D341Med (cell line): ENCODE data around the gene ZNF784.
A peak's percentile ranks its signal among the peaks of the same experiment; 100 is the strongest.

Experiments used
- DNase-seq: peaks from one replicate; pipeline ENCODE4 v3.0.0; 2012; ENCODE audit warnings: low spot score

ZNF784 gene

GRCh38 chr19:55624109-55625003 lies at the start of gene ZNF784:
Gene ZNF784, minus strand, starts transcription at chr19:55624566. Its CDS starts 5 bp downstream, at chr19:55624561.
- peak; percentile 97 for DNase-seq

- no peak for DNase-seq
Observed at GRCh38 chr19:55673889-55674288, 49.5 kb upstream of the ZNF784 start.

GRCh38 chr19:55673465-55673864 lies 49.1 kb upstream of the ZNF784 start:
- no peak for DNase-seq

- DNase-seq, result no peak
Observed at GRCh38 chr19:55672418-55672817, 48.1 kb upstream of the ZNF784 start.

- no peak for DNase-seq
Observed at GRCh38 chr19:55671054-55671378, 46.6 kb upstream of the ZNF784 start.

- no peak for DNase-seq
Observed at GRCh38 chr19:55670280-55671053, 46.1 kb upstream of the ZNF784 start.

- DNase-seq, result no peak
Observed at GRCh38 chr19:55669418-55670279, 45.3 kb upstream of the ZNF784 start.

- DNase-seq, result no peak
Observed at GRCh38 chr19:55668603-55669348, 44.4 kb upstream of the ZNF784 start.

GRCh38 chr19:55667958-55668357 lies 43.6 kb upstream of the ZNF784 start:
- DNase-seq, result no peak

GRCh38 chr19:55667511-55667910 lies 43.1 kb upstream of the ZNF784 start:
- no peak for DNase-seq

- DNase-seq, result no peak
Observed at GRCh38 chr19:55667006-55667381, 42.6 kb upstream of the ZNF784 start.

- no peak for DNase-seq
Observed at GRCh38 chr19:55666343-55667005, 42.1 kb upstream of the ZNF784 start.

GRCh38 chr19:55663846-55664536 lies 39.6 kb upstream of the ZNF784 start:
- DNase-seq, result no peak

- DNase-seq, result no peak
Observed at GRCh38 chr19:55661826-55662225, 37.5 kb upstream of the ZNF784 start.

- DNase-seq, result no peak
Observed at GRCh38 chr19:55660991-55661390, 36.6 kb upstream of the ZNF784 start.

GRCh38 chr19:55660404-55660803 lies 36.0 kb upstream of the ZNF784 start:
- DNase-seq, result no peak

GRCh38 chr19:55659822-55660221 lies 35.5 kb upstream of the ZNF784 start:
- DNase-seq, result no peak

GRCh38 chr19:55658846-55659459 lies 34.6 kb upstream of the ZNF784 start:
- no peak for DNase-seq

GRCh38 chr19:55656988-55657747 lies 32.8 kb upstream of the ZNF784 start:
- no peak for DNase-seq
